Retina (tissue), 1 donor: ENCODE results near the gene TKTL2.

Source experiments
- DNase-seq: peaks from one replicate; pipeline ENCODE4 v3.0.0-alpha.2; 2016

TKTL2 gene, protein sequence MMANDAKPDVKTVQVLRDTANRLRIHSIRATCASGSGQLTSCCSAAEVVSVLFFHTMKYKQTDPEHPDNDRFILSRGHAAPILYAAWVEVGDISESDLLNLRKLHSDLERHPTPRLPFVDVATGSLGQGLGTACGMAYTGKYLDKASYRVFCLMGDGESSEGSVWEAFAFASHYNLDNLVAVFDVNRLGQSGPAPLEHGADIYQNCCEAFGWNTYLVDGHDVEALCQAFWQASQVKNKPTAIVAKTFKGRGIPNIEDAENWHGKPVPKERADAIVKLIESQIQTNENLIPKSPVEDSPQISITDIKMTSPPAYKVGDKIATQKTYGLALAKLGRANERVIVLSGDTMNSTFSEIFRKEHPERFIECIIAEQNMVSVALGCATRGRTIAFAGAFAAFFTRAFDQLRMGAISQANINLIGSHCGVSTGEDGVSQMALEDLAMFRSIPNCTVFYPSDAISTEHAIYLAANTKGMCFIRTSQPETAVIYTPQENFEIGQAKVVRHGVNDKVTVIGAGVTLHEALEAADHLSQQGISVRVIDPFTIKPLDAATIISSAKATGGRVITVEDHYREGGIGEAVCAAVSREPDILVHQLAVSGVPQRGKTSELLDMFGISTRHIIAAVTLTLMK

DNA sequence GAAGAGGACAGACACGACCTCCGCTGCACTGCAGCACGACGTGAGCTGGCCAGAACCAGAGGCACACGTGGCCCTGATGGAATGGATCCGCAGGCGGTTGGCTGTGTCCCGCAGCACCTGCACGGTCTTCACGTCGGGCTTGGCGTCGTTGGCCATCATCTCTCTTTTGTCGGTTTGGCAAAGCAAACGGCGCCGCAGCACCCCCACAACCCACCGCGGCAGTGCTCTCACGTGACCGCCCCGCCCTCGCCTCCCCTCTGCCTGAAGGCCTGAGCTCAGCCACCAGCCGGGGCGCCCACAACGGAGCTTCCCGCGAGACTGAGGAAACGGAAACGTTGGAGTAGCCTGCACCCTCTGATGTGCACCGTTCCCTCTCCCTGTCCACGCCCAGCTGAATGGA, at the start of gene TKTL2:
Gene TKTL2 (minus strand): TSS at position 179 of the 400 bp plus-strand sequence. CDS start 20 bp downstream, at position 159.
- no peak for DNase-seq

DNA sequence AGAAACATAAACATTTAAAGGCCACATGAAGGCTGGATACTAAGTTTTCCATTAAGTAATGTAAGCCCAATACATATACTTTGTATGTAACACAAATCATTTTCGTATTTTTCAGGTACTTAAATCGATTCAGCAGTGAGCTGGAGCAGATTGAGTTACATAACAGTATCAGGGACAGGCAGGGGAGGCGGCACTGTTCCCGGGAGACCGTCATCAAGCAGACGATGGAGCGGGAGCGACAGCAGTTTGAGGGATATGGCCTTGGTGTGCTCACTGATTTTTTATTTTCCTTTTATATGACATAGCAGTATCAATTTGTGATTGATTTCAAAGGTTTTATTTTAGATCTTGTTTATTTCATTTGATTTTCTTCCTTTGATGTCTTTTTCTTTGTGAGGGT, 41.6 kb upstream of the TKTL2 start:
- DNase-seq = no peak

- no peak for DNase-seq
Observed at GRCh38 chr4:163505374-163505773, 31.8 kb upstream of the TKTL2 start.

DNA sequence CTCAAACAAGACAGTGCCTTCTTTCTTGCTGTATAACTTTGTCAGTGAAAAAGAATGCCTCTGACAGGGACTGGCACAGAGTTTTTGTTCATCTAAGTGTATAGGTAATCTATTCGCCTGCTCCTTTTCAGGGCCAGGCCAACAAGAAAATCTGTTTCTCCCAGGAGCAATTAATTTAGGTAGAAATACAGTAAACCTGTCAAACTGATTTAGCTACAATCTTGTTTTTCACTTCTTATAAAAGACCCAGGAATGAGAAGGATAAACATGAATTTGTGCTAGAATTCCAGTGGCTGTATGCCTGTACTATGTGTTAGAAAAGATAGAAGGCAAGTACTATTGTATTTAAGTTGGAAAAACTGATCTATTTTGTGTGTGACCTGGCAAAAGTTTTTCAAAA, 27.0 kb upstream of the TKTL2 start:
- peak; percentile 36 for DNase-seq

DNA sequence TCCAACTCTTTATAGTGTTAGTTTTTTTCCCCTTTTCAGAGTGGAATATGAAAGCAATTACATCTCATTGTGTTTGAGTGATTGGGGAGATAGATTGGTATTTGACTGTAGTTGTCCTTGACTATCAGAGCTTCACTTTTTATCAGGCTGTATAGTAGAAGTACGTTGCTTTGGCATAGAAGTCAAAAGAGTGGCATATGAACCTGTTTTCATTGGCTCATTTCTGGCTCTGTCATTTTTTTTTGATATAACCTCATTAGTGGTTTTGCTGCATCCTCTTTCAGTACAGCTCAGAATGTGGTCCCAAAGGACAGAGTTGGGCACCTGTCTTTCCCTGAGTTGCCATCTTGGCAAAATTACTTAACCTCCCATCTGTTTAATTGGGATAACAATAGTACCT, 22.3 kb upstream of the TKTL2 start:
- no peak for DNase-seq

GRCh38 chr4:163494360-163495241, 21.0 kb upstream of the TKTL2 start, which contains the start of gene TMA16:
Gene TMA16, plus strand, starts transcription at chr4:163494690. Its CDS starts 112 bp downstream, at chr4:163494802.
- DNase-seq = peak; percentile 95

GRCh38 chr4:163493643-163494359, 20.2 kb upstream of the TKTL2 start:
- DNase-seq = no peak

DNA sequence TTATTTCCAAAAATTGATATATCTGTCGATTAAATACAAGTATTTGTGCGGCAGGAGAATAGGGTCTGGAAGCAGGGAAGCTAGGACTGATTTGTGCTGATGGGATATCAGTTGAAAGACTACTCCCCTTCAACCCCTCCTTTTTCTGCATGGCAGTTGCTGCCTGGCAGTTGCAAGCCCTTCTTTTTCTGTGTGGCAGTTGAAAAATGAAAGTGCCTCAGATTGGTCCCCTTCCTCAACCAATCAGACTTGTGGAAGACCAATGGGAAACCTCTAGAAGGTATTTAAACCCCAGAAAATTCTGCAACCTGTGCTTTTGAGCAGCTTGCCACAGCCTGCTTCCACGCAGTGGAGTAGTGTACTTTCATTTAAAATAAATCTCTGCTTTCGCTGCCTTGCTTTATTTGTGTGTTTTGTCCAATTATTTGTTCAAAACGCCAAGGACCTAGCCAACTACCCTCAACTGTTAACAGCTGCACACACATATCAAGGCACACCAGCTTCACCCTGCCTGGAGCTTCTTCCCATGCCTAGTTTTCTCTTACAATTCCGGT, 19.5 kb upstream of the TKTL2 start:
- DNase-seq = no peak

GRCh38 chr4:163489929-163490328, 16.4 kb upstream of the TKTL2 start:
- DNase-seq = no peak

GRCh38 chr4:163486321-163486720, 12.8 kb upstream of the TKTL2 start:
- no peak for DNase-seq

DNA sequence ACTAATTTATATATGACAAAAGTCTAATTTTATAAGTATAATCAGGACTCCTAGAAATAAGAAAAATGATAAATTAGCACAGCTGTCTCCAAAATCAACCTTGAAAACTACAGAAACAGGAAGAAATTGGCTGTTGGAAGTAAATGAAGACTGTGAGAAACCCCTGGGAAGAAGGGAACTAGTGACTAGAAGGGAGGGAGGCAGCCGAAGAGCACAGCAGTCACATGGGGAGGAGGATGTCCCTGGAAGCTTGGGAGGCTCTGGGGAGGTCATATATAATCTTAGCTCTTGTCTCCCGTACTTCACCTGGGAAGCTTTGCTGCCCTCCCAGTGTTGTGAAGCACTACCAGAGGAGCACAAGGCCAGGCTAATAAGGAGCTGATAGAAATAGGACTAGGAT, 12.0 kb upstream of the TKTL2 start:
- DNase-seq = no peak

DNA sequence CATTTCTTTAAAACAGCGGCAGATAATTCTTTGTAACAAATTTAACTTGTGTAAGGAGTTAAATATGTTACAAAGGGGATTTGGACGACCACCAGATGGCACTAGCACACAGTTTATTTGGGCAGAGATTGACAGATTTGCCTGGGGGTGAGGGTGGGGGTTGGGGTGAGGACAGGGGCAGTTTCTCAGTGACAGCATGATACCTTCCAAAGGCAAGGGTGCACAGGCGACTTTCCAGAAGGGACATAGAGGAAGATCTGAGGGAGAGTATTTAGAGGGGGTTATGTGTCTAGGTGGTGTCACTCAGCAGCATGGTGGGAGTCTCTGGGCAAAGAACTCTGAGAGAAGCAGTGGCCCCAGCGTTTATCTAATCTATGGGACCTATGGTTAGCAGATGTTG, 11.4 kb upstream of the TKTL2 start:
- peak; percentile 63 for DNase-seq

- no peak for DNase-seq
Observed at GRCh38 chr4:163482190-163482589, 8.6 kb upstream of the TKTL2 start.

- no peak for DNase-seq
Observed at GRCh38 chr4:163476761-163477438, 3.3 kb upstream of the TKTL2 start.

DNA sequence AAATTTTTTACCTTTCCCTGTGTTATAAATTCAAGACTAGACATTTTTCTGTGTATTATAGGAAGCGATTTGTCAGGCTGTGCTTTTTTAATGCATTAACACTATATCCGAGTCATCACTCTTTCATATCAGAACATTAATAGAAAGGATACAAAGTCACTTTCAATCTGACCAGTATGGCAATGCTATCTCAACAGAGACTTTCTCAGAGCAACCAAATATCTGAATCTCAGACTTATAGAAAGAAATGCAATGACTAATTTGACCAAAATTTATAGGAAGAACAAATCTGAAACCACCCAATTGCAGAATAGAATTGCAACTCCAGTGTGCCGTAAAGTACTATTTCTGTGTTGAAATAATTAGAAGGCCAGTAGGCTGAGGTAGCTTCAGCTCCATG, 473 bp upstream of the TKTL2 start:
- no peak for DNase-seq

GRCh38 chr4:163473130-163473529, 424 bp downstream of the TKTL2 start:
- no peak for DNase-seq

- no peak for DNase-seq
Observed at GRCh38 chr4:163470391-163470790, 3.2 kb downstream of the TKTL2 start.

- DNase-seq = no peak
Observed at GRCh38 chr4:163467082-163467770, 6.3 kb downstream of the TKTL2 start.

DNA sequence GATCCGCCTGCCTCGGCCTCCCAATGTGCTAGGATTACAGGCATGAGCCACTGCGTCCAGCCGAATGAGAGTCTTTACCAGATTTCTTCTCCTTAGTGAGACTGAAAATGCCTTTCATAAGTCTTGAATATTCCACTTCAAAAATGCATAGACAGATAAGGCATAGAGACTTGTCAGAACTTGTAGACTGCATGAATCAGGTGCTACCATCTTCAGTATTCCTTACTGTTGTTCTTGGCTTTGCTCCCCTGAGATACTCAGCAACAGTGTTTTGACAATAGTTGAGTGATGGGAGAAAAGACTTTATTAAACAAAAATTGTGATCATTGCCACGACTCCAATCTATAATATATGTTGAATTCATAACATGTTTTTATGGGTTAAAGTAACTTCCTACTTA, 11.0 kb downstream of the TKTL2 start:
- DNase-seq = no peak

GRCh38 chr4:163448540-163449203, 24.9 kb downstream of the TKTL2 start:
- peak; percentile 36 for DNase-seq

GRCh38 chr4:163447481-163447880, 26.1 kb downstream of the TKTL2 start:
- DNase-seq = no peak
